ENCODE results near the gene FOXP1. TPM values are rescaled to one million over a fixed set of nuclear protein-coding genes. Genes with fewer than 3 reads are reported as not detected.

FOXP1 gene
- total RNA-seq, 1 experiment from 2014 or later: 75.3 TPM

GRCh38 chr3:71374582-71374981, 208.9 kb downstream of the FOXP1 start:
- TF ChIP-seq CTCF (conservative IDR thresholded peaks at IDR 0.05): no peak
- Histone ChIP-seq H4K5ac (ENCODE audit: insufficient read length, low read depth, low read length) (no peak overlapping the region), H3K14ac (ENCODE audit: insufficient read depth, low read length) (no peak overlapping the region), H3K23ac (ENCODE audit: insufficient read length, low read depth, low read length) (no peak overlapping the region), H4K20me1 (ENCODE audit: control insufficient read depth, insufficient read depth, insufficient read length) (no peaks in the 10 kb centered on the region), H2AK5ac (ENCODE audit: insufficient read length, low read length) (no peak overlapping the region), H2BK5ac (ENCODE audit: insufficient read length, low read length) (no peak overlapping the region), H3K4me1 (ENCODE audit: insufficient read depth, low read length) (peaks cover 9% of the 10 kb centered on the region; the same call in 1 of the 2 replicates), H2BK12ac (ENCODE audit: insufficient read length, low read depth, low read length) (no peak overlapping the region), H3K23me2 (ENCODE audit: insufficient read length, low read depth, low read length, poor library complexity, severe bottlenecking) (no peaks in the 10 kb centered on the region), H3K27ac (ENCODE audit: insufficient read length, low read depth, low read length) (no peak overlapping the region), H3K27me3 (ENCODE audit: insufficient read depth, low read length) (no peaks in the 10 kb centered on the region), H2AFZ (ENCODE audit: low read length) (no peak overlapping the region), H2BK15ac (ENCODE audit: low read depth, low read length) (no peak overlapping the region), H2BK20ac (ENCODE audit: low read depth, low read length, poor library complexity, severe bottlenecking) (no peak overlapping the region), H3K79me1 (ENCODE audit: insufficient read depth, low read depth, low read length, poor library complexity, severe bottlenecking) (no peaks in the 10 kb centered on the region), H3K9me3 (ENCODE audit: control insufficient read depth, low read depth, low read length) (no peaks in the 10 kb centered on the region), H4K8ac (replicated peaks; ENCODE audit: insufficient read length, low read depth, low read length) (no peak overlapping the region), H3K4ac (ENCODE audit: low read depth, low read length) (no peak overlapping the region), H3T11ph (ENCODE audit: low read length) (no peak overlapping the region), H3K9ac (ENCODE audit: extremely low read depth, insufficient read length, low read length) (no peak overlapping the region), H3K18ac (ENCODE audit: insufficient read length, low read depth, low read length) (no peak overlapping the region), H4K91ac (ENCODE audit: insufficient read length, low read depth, low read length) (no peak overlapping the region), H3K79me2 (ENCODE audit: insufficient read depth, low read length) (no peaks in the 10 kb centered on the region), H3K56ac (ENCODE audit: insufficient read length, low read depth, low read length) (no peak overlapping the region), H2BK120ac (ENCODE audit: low read depth, low read length, poor library complexity, severe bottlenecking) (no peak overlapping the region), H3K4me2 (ENCODE audit: insufficient read depth, insufficient read length, low read length) (no peak overlapping the region)
- H3K4me3 Mint-ChIP-seq: no peak overlapping the region
- DNase-seq: no peak
- H3K36me3 Mint-ChIP-seq (ENCODE audit: insufficient read depth in 1 of 3, low read depth in 3 of 3): no peaks in the 10 kb centered on the region; a peak in 1 of 7 replicates
- H3K4me1 Mint-ChIP-seq: peaks cover 11 to 18% of the 10 kb centered on the region in 2 experiments
- no peaks in the 10 kb centered on the region for H3K27me3 Mint-ChIP-seq (ENCODE audit: low read depth)
- H3K27ac Mint-ChIP-seq: no peak overlapping the region
- H3K9me3 Mint-ChIP-seq: no peaks in the 10 kb centered on the region

All from H9 (cell line).